ENCODE results near the gene PPP1R10. TPM values are rescaled to one million over a fixed set of nuclear protein-coding genes. Genes with fewer than 3 reads are reported as not detected.
A peak's percentile ranks its signal among the peaks of the same experiment; 100 is the strongest.

PPP1R10 gene
- total and polyA plus RNA-seq, 9 donors = 34.7 to 106 (median 76.0) TPM

DNA sequence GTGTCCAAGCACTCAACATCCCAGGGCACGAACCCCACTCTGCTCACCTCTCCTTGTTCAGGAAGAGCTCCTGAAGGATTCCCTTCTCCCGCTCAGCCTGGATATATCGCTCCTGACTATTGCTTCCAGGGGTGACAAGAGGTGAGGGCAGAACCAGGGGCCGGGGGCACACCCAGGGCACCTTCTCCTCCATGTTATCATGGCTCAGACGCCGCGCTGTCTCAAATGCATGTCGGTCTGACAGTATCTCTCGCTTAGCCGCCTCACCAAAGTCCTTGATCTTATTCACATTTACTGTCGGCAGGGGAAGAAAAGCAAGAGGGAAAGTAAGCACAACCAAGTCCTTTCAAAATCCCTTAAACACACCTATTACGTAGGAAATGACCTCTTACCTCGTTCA is 13.1 kb downstream of the PPP1R10 start:
- H3K9me3 ChIP-seq = no peaks in the 10 kb centered on the region

DNA sequence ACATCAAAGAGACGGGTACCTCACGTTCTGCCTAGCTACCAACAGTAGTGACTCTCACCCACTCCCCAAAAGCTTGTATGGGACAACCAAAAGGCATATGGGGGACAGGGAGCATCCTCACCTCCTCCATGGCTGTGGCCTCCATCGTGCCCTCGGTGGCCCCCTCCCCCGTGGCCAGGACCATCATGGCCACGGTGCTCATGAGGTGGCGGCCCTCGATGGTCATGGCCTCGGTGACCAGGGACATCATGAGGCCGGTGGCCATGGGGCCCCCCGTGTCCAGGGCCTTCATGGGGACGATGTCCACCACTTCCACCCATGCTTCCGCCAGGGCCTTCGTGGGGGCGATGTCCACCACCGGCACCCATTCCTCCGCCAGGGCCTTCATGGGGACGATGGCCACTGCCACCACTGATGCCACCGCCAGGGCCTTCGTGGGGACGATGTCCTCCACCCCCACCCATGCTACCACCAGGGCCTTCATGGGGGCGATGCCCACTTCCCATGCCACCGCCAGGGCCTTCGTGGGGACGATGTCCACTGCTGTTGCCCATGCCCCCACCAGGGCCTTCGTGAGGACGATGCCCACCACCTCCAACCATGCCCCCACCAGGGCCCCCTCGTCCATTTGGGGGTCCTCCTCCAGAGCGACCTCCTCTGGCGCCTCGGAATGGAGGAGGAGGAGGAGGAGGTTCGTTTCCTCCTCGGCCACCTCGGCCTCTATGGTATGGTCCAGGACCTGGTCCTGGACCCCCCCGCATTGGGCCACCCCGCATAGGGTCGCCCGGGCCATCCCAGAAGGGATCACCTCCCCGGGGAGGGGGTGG is 15.0 kb downstream of the PPP1R10 start:
- intact Hi-C loops (cut with DNase I) = no loop called here
- 86 to 92% (median 91%) methylated on average over 29 to 39 of the region's 39 CpGs for WGBS, 3 donors

More for the DNA sequence above, 13.1 kb downstream of the PPP1R10 start:
- Histone ChIP-seq H3K4me3 (no peak overlapping the region), H3K36me3 (no peaks in the 10 kb centered on the region), H3K27ac (no peak overlapping the region), H3K27me3 (no peaks in the 10 kb centered on the region), H3K4me1 (ENCODE audit: insufficient read depth) (no peaks in the 10 kb centered on the region)
- 88 to 95% (median 92%) methylated on average over 13 of the region's 13 CpGs for WGBS, 3 donors
- TF ChIP-seq POLR2A (IDR thresholded peaks at IDR 0.05) (no peak), EP300 (IDR thresholded peaks at IDR 0.05) (no peak)
- TF ChIP-seq, protein P1, sequence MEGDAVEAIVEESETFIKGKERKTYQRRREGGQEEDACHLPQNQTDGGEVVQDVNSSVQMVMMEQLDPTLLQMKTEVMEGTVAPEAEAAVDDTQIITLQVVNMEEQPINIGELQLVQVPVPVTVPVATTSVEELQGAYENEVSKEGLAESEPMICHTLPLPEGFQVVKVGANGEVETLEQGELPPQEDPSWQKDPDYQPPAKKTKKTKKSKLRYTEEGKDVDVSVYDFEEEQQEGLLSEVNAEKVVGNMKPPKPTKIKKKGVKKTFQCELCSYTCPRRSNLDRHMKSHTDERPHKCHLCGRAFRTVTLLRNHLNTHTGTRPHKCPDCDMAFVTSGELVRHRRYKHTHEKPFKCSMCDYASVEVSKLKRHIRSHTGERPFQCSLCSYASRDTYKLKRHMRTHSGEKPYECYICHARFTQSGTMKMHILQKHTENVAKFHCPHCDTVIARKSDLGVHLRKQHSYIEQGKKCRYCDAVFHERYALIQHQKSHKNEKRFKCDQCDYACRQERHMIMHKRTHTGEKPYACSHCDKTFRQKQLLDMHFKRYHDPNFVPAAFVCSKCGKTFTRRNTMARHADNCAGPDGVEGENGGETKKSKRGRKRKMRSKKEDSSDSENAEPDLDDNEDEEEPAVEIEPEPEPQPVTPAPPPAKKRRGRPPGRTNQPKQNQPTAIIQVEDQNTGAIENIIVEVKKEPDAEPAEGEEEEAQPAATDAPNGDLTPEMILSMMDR (IDR thresholded peaks at IDR 0.05) = no peak
- intact Hi-C loops (cut with DNase I) = no loop called here
- no peak for DNase-seq

DNA sequence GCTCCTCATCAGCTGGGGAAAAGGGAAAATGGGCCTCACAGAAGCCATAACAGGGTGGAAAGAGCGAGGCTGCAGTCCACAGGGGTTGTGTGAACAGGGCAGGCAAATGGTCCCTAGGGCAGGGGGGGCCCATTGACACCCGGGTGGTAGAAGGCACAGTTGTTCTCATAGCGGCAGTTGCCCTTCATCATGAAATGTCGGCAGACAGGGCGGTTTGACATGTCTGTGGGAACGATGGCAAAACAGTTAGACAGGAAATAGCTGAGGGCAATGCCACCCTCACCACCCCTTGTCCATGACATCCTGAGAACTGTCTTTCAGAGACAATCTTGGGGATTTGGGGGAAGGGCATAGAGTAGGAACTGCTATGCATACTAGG is 15.6 kb downstream of the PPP1R10 start:
- Histone ChIP-seq H3K27me3 (no peaks in the 10 kb centered on the region), H3K36me3 (no peaks in the 10 kb centered on the region), H3K4me1 (ENCODE audit: insufficient read depth) (no peaks in the 10 kb centered on the region), H3K9me3 (no peaks in the 10 kb centered on the region), H3K4me3 (no peak overlapping the region), H3K27ac (no peak overlapping the region)
- intact Hi-C loops (cut with DNase I) = no loop called here
- 66 to 72% (median 70%) methylated on average over 6 of the region's 6 CpGs for WGBS, 3 donors
- no peak for TF ChIP-seq POLR2A (IDR thresholded peaks at IDR 0.05)
- TF ChIP-seq, protein P1 (IDR thresholded peaks at IDR 0.05) = no peak
- no peak for TF ChIP-seq EP300 (IDR thresholded peaks at IDR 0.05)
- DNase-seq = no peak

More for the DNA sequence above, 15.0 kb downstream of the PPP1R10 start:
- no peak for TF ChIP-seq POLR2A (IDR thresholded peaks at IDR 0.05)
- TF ChIP-seq EP300 (IDR thresholded peaks at IDR 0.05) = no peak
- TF ChIP-seq, protein P1 (IDR thresholded peaks at IDR 0.05) = no peak
- no peaks in the 10 kb centered on the region for H3K36me3 ChIP-seq
- no peak overlapping the region for H3K27ac ChIP-seq
- H3K4me1 ChIP-seq (ENCODE audit: insufficient read depth) = no peaks in the 10 kb centered on the region
- no peaks in the 10 kb centered on the region for H3K27me3 ChIP-seq
- no peaks in the 10 kb centered on the region for H3K9me3 ChIP-seq
- no peak for DNase-seq
- H3K4me3 ChIP-seq = no peak overlapping the region

DNA sequence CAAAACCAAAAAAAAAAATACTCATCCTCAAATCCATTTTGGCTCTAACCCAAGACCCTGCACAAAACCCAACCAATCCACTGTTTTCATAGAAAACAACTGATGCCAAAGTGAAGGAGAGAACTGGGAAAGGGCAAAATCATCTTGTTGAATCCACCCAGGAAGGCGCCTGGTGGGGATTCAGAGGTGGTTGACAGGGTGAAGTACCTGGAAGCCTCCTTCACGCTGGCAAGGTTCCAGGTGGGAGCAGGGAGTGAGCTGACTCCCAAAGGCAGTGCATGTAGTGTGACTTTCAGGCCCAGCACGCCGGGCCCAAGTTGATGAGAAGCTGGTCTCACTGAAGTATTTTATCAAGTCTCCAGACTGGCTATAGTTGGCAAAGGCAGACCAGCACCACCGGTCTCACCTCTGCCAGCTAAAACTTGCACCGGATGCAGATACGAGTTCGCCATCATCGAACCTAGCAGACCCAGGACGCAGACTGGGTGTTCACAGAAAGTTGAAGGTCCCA is 16.5 kb downstream of the PPP1R10 start:
- peak in 3 of 5 donors; percentile 56 to 58 (median 58) for DNase-seq
- intact Hi-C loops (cut with DNase I) = no loop called here
- Histone ChIP-seq H3K4me1 (ENCODE audit: insufficient read depth) (no peaks in the 10 kb centered on the region), H3K9me3 (no peaks in the 10 kb centered on the region), H3K36me3 (no peaks in the 10 kb centered on the region), H3K4me3 (no peak overlapping the region), H3K27ac (no peak overlapping the region), H3K27me3 (no peaks in the 10 kb centered on the region)
- TF ChIP-seq POLR2A (IDR thresholded peaks at IDR 0.05) (no peak), EP300 (IDR thresholded peaks at IDR 0.05) (no peak)
- TF ChIP-seq, protein P1 (IDR thresholded peaks at IDR 0.05) = no peak
- 53 to 64% (median 62%) methylated on average over 10 of the region's 10 CpGs for whole genome bisulfite sequencing, 3 donors
